CD4-positive, alpha-beta T cell (primary cell): ENCODE results near the gene GSK3A. TPM values are rescaled to one million over a fixed set of nuclear protein-coding genes. Genes with fewer than 3 reads are reported as not detected.
A peak's percentile ranks its signal among the peaks of the same experiment; 100 is the strongest.

ENCODE experiments used
- ATAC-seq: fragments of 200-7000 bp; cut with Tn5 transposase; one replicate; pipeline ENCODE4 v1.10.0; 2022; ENCODE audit warnings: mild to moderate bottlenecking; ENCODE audit not compliant: poor library complexity
- CTCF ChIA-PET: fragments of 350-600 bp; sonication (Branson Sonifier 250); formaldehyde crosslinking; loops from one replicate; lab custom pipeline; 2021; ENCODE audit warnings: antibody characterized with exemption, inconsistent platforms; lab: Charles Lee
- POLR2A ChIA-PET: fragments of 350-600 bp; sonication (Branson Sonifier 250); formaldehyde crosslinking; loops from one replicate; lab custom pipeline; 2021; ENCODE audit warnings: antibody characterized with exemption, inconsistent platforms; lab: Charles Lee
- DNase-seq, 14 experiments: peaks; one replicate each; pipeline ENCODE4 v3.0.0-alpha.2; 2013 to 2020; ENCODE audit warnings: mixed read lengths in 2 of 14
- H3K27ac ChIP-seq, 2 donors: one replicate each; pipeline versions ENCODE4 v1.5.1 to v1.7.0; 2013; ENCODE audit warnings: low read length in 2 of 2, low read depth in 1 of 2, mild to moderate bottlenecking in 1 of 2
- H3K27me3 ChIP-seq, 2 experiments: 1 replicate in 1 of 2; 2 replicates in 1 of 2; pipeline versions ENCODE4 v1.6.1 to v1.7.0; 2013; ENCODE audit warnings: low read length in 2 of 2, control low read depth in 1 of 2, mild to moderate bottlenecking in 1 of 2, moderate library complexity in 1 of 2; ENCODE audit not compliant: insufficient read depth in 2 of 2, control insufficient read depth in 1 of 2
- H3K36me3 ChIP-seq: one replicate; pipeline ENCODE4 v1.6.1; 2013; ENCODE audit warnings: low read length, control low read depth; ENCODE audit not compliant: insufficient read depth
- H3K4me1 ChIP-seq: one replicate; pipeline ENCODE4 v1.6.1; 2013; ENCODE audit warnings: low read length, control low read depth; ENCODE audit not compliant: insufficient read depth
- H3K4me3 ChIP-seq: one replicate; pipeline ENCODE4 v1.5.1; 2013; ENCODE audit warnings: mild to moderate bottlenecking, low read length, moderate library complexity
- H3K9me3 ChIP-seq, 2 experiments: 1 replicate in 1 of 2; 2 replicates in 1 of 2; pipeline versions ENCODE4 v1.6.1 to v1.7.0; 2013; ENCODE audit warnings: low read length in 2 of 2, mild to moderate bottlenecking in 2 of 2, control low read depth in 1 of 2, moderate library complexity in 1 of 2; ENCODE audit not compliant: control insufficient read depth in 1 of 2, insufficient read depth in 1 of 2
- H3K27ac Mint-ChIP-seq: one replicate; pipeline ENCODE4 v1.8.0; 2020; ENCODE audit warnings: mixed read lengths
- H3K27me3 Mint-ChIP-seq: one replicate; pipeline ENCODE4 v1.8.0; 2021; ENCODE audit warnings: mixed read lengths
- H3K36me3 Mint-ChIP-seq: one replicate; pipeline ENCODE4 v1.8.0; 2021; ENCODE audit warnings: low read depth, mixed read lengths
- H3K4me1 Mint-ChIP-seq: one replicate; pipeline ENCODE4 v1.8.0; 2021; ENCODE audit warnings: low read depth, mixed read lengths
- H3K4me3 Mint-ChIP-seq: one replicate; pipeline ENCODE4 v1.8.0; 2020; ENCODE audit warnings: mild to moderate bottlenecking, mixed read lengths
- H3K9me3 Mint-ChIP-seq: one replicate; pipeline ENCODE4 v1.8.0; 2020; ENCODE audit warnings: mixed read lengths
- intact Hi-C, 2 experiments: fragments of 100-400 bp; cut with DNase I in 1 of 2; cut with micrococcal nuclease in 1 of 2; formaldehyde crosslinking; loops; one replicate each; pipeline versions ENCODE4 v1.15.1 to v1.9.0; 2023 to 2025; cut with DNase I, micrococcal nuclease
- total RNA-seq, 174 experiments: library from RNA in 2 of 174; stranded (reverse) in 2 of 174; gene quantifications; one replicate each; pipeline ENCODE4 v1.2.3 and lab custom pipeline; 2021 to 2026
- TF ChIP-seq, protein P1 (sequence below): fragments of 200-600 bp; IDR thresholded peaks from one replicate; pipeline ENCODE4 v1.8.0; 2022; ENCODE audit warnings: antibody characterized with exemption, mild to moderate bottlenecking

GSK3A gene
- total RNA-seq, 2 experiments from 2014 or later: 13.6 to 13.9 TPM

DNA sequence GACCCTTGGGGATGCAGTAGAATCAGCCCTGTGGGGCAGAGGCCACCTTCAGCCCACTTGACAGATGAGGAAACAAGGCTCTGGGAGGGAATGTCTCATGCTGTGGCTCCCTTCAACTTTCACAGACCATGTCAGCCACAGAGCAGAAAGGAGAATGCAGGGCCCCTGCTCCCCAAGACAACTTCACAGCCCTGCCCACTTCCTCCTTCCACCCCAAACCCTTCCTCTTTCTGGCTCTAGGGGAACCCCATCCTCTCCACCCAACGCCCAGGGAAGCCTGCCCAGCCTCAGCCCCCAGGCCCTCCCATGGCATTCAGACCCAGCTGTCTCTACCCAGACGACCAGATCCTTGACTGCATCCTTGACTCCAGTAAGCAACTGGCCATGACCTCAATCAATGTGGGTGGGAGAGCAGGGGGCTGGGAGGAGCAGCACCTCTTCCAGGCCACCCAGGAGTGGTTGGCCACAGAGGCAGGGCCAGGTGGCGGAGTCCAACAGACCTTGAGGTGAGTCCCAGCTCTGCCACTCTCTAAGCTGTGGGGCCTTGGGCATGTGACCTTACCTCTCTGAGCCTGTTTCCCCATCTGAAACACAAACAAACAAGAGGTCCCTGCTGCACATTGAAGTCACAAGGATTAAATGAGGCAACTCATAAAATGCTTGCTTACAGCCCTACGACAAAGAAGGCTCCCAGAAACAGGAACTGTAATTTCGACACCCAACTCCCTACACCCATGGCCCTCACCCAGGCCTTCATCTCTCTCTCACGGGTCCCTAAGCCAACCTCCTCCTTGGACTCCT is 40.7 kb downstream of the GSK3A start:
- H3K27me3 ChIP-seq: no peaks in the 10 kb centered on the region
- Mint-ChIP-seq H3K36me3 (peaks cover 88% of the 10 kb centered on the region), H3K27me3 (no peaks in the 10 kb centered on the region), H3K4me1 (peaks cover 91% of the 10 kb centered on the region), H3K4me3 (peak overlapping the region; percentile 83), H3K27ac (peak overlapping the region; percentile 93), H3K9me3 (no peaks in the 10 kb centered on the region)
- H3K4me3 ChIP-seq: peak overlapping the region; percentile 31
- intact Hi-C loops: no loop called here
- H3K27ac ChIP-seq: peak overlapping the region; percentile 89 to 94
- H3K4me1 ChIP-seq: peaks cover 100% of the 10 kb centered on the region
- ATAC-seq (peak; percentile 8), DNase-seq (peak in 8 of 14 experiments; percentile 23 to 85 (median 36))
- TF ChIP-seq, protein P1, sequence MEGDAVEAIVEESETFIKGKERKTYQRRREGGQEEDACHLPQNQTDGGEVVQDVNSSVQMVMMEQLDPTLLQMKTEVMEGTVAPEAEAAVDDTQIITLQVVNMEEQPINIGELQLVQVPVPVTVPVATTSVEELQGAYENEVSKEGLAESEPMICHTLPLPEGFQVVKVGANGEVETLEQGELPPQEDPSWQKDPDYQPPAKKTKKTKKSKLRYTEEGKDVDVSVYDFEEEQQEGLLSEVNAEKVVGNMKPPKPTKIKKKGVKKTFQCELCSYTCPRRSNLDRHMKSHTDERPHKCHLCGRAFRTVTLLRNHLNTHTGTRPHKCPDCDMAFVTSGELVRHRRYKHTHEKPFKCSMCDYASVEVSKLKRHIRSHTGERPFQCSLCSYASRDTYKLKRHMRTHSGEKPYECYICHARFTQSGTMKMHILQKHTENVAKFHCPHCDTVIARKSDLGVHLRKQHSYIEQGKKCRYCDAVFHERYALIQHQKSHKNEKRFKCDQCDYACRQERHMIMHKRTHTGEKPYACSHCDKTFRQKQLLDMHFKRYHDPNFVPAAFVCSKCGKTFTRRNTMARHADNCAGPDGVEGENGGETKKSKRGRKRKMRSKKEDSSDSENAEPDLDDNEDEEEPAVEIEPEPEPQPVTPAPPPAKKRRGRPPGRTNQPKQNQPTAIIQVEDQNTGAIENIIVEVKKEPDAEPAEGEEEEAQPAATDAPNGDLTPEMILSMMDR: no peak
- ChIA-PET POLR2A (interaction anchor here (0.6 to 7.6 kb wide), 5 partner anchors 13 to 1238 kb away, joined by 3 to 70 read pairs (median 6); partner anchors contain the start of genes DEDD2, GSK3A and POU2F2), CTCF (interaction anchor here (2.3 kb wide), 1 partner anchor 43 kb away, joined by 8 read pairs; no protein-coding TSS in a partner anchor)
- no peaks in the 10 kb centered on the region for H3K9me3 ChIP-seq
- peaks cover 77% of the 10 kb centered on the region for H3K36me3 ChIP-seq

DNA sequence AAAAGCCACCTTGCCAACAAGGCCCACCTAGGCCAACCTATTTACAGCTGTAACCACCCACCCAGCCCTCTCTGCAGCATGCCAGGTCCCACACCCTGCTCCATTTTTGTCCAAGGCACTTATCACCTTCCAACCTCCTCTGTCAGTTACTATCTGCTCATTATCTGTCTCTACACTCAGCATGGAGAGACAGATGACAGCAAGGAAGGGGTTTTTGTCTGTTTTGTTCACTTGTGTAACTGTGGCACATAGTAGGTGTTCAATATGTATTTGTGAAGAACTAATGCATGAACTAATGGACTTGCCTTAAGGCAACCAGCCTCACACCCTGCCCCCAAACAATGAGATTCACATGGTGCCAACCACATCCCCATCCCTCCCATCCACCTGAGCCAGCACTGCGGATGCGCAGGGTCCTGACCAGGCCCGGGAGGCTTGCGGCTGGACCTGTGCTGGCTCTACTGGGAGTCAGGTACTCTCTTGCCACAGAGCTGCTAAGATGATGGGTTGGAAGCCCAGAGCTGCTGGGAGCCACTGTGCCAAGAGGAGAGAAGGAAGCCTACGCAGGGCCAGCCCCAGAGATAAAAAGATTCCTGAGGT is 42.2 kb downstream of the GSK3A start:
- peaks cover 81% of the 10 kb centered on the region for H3K36me3 Mint-ChIP-seq
- H3K9me3 ChIP-seq: no peaks in the 10 kb centered on the region
- TF ChIP-seq, protein P1: peak; percentile 2
- H3K4me3 Mint-ChIP-seq: peak overlapping the region; percentile 83
- H3K4me3 ChIP-seq: peak overlapping the region; percentile 57
- ChIA-PET CTCF (interaction anchor here (1.0 to 2.3 kb wide), 6 partner anchors 9 to 45 kb away, joined by 3 to 9 read pairs (median 5); partner anchors contain the start of gene ZNF526), POLR2A (interaction anchor here (1.4 to 7.6 kb wide), 9 partner anchors 13 to 71 kb away, joined by 3 to 70 read pairs (median 15); partner anchors contain the start of genes DEDD2, GSK3A, POU2F2 and ZNF526)
- peak in 2 of 14 experiments; percentile 36 to 54 for DNase-seq
- H3K27me3 ChIP-seq: no peaks in the 10 kb centered on the region
- no peaks in the 10 kb centered on the region for H3K27me3 Mint-ChIP-seq
- peaks cover 72% of the 10 kb centered on the region for H3K36me3 ChIP-seq
- H3K4me1 Mint-ChIP-seq: peaks cover 90% of the 10 kb centered on the region
- peak overlapping the region; percentile 93 for H3K27ac Mint-ChIP-seq
- peak overlapping the region; percentile 89 to 94 for H3K27ac ChIP-seq
- H3K4me1 ChIP-seq: peaks cover 98% of the 10 kb centered on the region
- ATAC-seq: no peak
- no peaks in the 10 kb centered on the region for H3K9me3 Mint-ChIP-seq
- intact Hi-C loops: loop anchor here in 1 of 2 experiments (1.0 kb wide), 1 partner anchor 44 kb away; no protein-coding TSS in a partner anchor

DNA sequence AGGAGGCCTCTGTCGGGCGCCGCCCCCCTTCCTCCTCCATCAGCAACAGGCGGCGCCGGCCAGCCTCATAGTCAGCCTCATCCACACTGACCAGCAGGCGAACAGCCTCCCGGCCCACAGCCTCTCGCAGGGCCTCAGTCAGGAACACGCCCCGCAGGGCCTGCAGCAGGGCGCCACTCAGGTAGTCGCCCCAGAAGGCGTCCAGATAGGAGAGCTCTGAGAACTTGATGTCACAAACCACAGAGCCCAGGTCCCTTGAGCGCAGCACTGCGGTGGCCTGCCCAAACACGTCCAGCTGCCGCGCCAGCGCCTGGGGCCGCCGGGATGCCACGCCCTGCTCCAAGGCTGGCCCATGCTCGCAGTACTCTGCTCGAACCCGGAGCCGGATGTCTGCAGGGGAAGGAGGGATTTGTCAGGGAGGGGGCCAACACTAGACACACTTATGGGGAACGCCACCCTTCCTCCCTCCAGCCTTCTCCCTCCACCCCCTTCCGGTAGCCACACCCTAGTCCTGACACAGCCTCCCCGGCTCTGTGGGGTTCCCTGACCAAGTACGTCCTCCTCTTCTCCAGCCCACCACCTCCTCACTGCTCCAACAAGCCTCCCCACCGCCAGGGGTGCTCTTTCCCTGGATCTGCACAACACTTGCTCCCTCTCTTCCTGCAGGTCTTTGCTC is 42.8 kb downstream of the GSK3A start:
- TF ChIP-seq, protein P1: peak; percentile 10
- Mint-ChIP-seq H3K36me3 (peaks cover 74% of the 10 kb centered on the region), H3K9me3 (no peaks in the 10 kb centered on the region), H3K4me1 (peaks cover 83% of the 10 kb centered on the region), H3K27me3 (no peaks in the 10 kb centered on the region), H3K27ac (peak overlapping the region; percentile 93), H3K4me3 (peak overlapping the region; percentile 83)
- CTCF ChIA-PET: interaction anchor here (1.0 to 2.3 kb wide), 6 partner anchors 8 to 46 kb away, joined by 3 to 9 read pairs (median 5); partner anchors contain the start of gene ZNF526
- no peaks in the 10 kb centered on the region for H3K9me3 ChIP-seq
- peaks cover 95% of the 10 kb centered on the region for H3K4me1 ChIP-seq
- H3K4me3 ChIP-seq: peak overlapping the region; percentile 57
- DNase-seq: peak in 10 of 14 experiments; percentile 28 to 89 (median 56)
- POLR2A ChIA-PET: interaction anchor here (1.4 to 7.6 kb wide), 11 partner anchors 12 to 103 kb away, joined by 3 to 70 read pairs (median 12); partner anchors contain the start of genes DEDD2, GSK3A, PAFAH1B3 and POU2F2
- ATAC-seq: peak; percentile 47
- H3K27ac ChIP-seq: peak overlapping the region; percentile 89 to 94
- peaks cover 66% of the 10 kb centered on the region for H3K36me3 ChIP-seq
- no peaks in the 10 kb centered on the region for H3K27me3 ChIP-seq
- intact Hi-C loops: loop anchor here (1.0 to 5.0 kb wide), 5 partner anchors 15 to 103 kb away; partner anchors contain the start of genes DEDD2 (in 2 of the 2), PAFAH1B3 (in 1 of the 2) and PRR19 (in 1 of the 2)
